Activated CD8-positive, alpha-beta T cell treated with anti-CD3 and anti-CD28 coated beads, Interleukin-2, amount 10 ng/mL, durations not matched to agents 7 days and 5 days (primary cell): ENCODE measurements around the gene ZNF552. TPM values are rescaled to one million over a fixed set of nuclear protein-coding genes. Genes with fewer than 3 reads are reported as not detected.
A peak's percentile ranks its signal among the peaks of the same experiment; 100 is the strongest.

ENCODE experiments used
- ATAC-seq: fragments of 150-1000 bp; cut with Tn5 transposase; one replicate; pipeline ENCODE4 v1.10.0; 2021; ENCODE audit warnings: moderate library complexity
- CTCF ChIA-PET: fragments of 350-600 bp; sonication (Branson Sonifier 250); formaldehyde crosslinking; loops from one replicate; lab custom pipeline; 2021; ENCODE audit warnings: antibody characterized with exemption; lab: Charles Lee
- POLR2A ChIA-PET: fragments of 350-600 bp; sonication (Branson Sonifier 250); formaldehyde crosslinking; loops from one replicate; lab custom pipeline; 2021; ENCODE audit warnings: antibody characterized with exemption; lab: Charles Lee
- DNase-seq: peaks from one replicate; pipeline ENCODE4 v3.0.0-alpha.2; 2020
- H3K27ac Mint-ChIP-seq: one replicate; pipeline ENCODE4 v1.8.0; 2021; ENCODE audit warnings: mild to moderate bottlenecking, mixed read lengths
- H3K27me3 Mint-ChIP-seq: one replicate; pipeline ENCODE4 v1.8.0; 2021; ENCODE audit warnings: low read depth, mixed read lengths
- H3K36me3 Mint-ChIP-seq: one replicate; pipeline ENCODE4 v1.8.0; 2021; ENCODE audit warnings: low read depth, mixed read lengths
- H3K4me1 Mint-ChIP-seq: one replicate; pipeline ENCODE4 v1.8.0; 2021; ENCODE audit warnings: low read depth, mixed read lengths
- H3K4me3 Mint-ChIP-seq: one replicate; pipeline ENCODE4 v1.8.0; 2021; ENCODE audit warnings: mild to moderate bottlenecking, mixed read lengths
- H3K9me3 Mint-ChIP-seq: one replicate; pipeline ENCODE4 v1.8.0; 2022; ENCODE audit warnings: mixed read lengths; ENCODE audit not compliant: insufficient read depth
- total RNA-seq, 2 experiments: library from RNA; stranded (reverse); gene quantifications; one replicate each; pipeline ENCODE4 v1.2.3, GENCODE V29; 2021

ZNF552 gene
- total RNA-seq, 2 experiments from 2014 or later = 7.1 to 9.7 TPM

DNA sequence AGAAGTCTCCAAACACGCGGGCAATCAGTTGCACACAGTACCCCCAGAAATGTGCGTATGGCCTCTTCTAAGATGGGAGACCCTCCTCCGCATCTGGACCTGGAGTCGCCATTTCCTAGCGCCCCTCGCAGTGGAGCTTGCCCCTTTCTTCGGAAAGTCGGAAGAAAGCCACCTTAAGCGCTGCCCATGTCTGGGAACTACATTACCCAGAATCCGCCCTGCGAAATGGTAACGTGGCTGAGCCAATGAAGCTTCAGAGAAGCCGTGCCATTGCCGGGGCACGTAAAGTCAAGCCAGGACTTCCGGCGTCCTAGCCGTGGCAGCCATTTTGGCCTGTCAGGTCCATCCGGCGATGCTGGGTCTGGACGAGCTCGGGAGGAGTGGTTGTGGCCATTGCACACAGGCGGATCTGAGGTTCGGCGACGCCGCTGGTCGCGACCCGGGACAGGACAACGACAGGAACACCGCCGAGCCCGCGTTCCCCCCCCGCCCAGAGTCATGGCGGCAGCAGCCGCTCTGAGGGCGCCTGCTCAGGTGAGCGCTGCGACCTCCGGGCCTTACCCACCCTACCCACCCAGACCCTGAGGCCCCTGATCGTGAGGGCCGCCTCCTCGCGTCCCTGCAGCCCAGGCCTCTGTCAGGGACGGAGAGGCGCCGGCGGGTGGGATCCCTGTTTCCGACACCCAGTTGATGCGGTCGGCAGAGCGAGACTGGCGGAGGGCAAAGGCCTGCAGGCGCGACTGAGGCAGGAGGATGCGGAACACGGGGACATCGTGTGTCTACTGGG is 45.2 kb downstream of the ZNF552 start, which contains the start of gene ZNF586:
TSS of gene ZNF586 (plus strand) at position 332 of the 787 bp plus-strand sequence. CDS start at position 499, 167 bp downstream.
- Mint-ChIP-seq H3K4me1 (peaks cover 37% of the 10 kb centered on the region), H3K9me3 (peaks cover 30% of the 10 kb centered on the region), H3K4me3 (peak within 1 kb of the TSS; percentile 92), H3K27me3 (no peaks in the 10 kb centered on the region), H3K27ac (peak within 1 kb of the TSS; percentile 97), H3K36me3 (peaks cover 62% of the 10 kb centered on the region)
- POLR2A ChIA-PET = interaction anchor here (0.8 to 1.7 kb wide), 3 partner anchors 22 to 81 kb away, joined by 3 to 9 read pairs (median 4); partner anchors contain the start of gene ZNF776
- DNase-seq (peak; percentile 94), ATAC-seq (peak; percentile 98)
- CTCF ChIA-PET = interaction anchor here (0.7 to 1.2 kb wide), 2 partner anchors 50 to 510 kb away, joined by 3 read pairs; no protein-coding TSS in a partner anchor

DNA sequence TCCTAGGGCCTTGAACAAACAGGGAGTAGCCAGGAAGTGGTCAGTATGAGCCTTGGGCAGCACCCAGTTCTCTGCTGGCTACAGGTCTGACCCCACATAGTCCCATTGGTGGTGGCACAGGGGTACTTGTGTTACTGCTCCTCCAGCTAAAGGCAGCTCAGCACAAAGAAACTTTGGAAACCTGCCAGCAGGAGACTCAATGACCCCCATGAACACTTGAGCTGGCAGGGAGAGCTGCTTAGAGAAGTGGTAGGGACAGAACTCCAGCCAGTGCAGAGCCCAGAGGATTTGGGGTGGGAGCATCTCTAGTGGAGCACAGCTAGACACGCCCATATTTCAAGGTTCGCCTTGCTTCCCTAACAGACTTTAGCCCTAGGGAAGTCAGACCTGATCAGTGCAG is 55.6 kb downstream of the ZNF552 start:
- peaks cover 19% of the 10 kb centered on the region for H3K9me3 Mint-ChIP-seq
- CTCF ChIA-PET = no interaction called here
- peaks cover 80% of the 10 kb centered on the region for H3K36me3 Mint-ChIP-seq
- H3K4me3 Mint-ChIP-seq = no peak overlapping the region
- ATAC-seq (no peak), DNase-seq (no peak)
- H3K4me1 Mint-ChIP-seq = no peaks in the 10 kb centered on the region
- H3K27me3 Mint-ChIP-seq = no peaks in the 10 kb centered on the region
- POLR2A ChIA-PET = no interaction called here
- H3K27ac Mint-ChIP-seq = no peak overlapping the region

DNA sequence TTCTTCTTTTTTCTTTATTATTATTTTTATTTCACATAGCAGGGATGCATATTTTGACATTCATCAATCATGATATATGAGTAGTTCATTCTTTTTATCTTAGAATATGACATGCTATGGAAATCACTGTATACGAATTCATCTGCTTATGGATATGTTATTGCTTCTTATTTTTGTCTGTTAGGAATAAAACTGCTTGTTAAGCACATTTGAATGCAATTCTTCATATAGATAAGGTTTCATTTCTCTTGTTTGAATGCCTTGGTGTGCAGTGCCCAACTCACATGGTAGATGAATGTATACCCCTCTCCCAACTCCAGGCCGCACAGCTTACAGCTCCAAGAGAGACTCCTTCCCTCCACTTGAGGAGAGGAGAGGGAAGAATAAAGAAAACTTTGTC is 56.8 kb downstream of the ZNF552 start:
- Mint-ChIP-seq H3K9me3 (peaks cover 20% of the 10 kb centered on the region), H3K27me3 (no peaks in the 10 kb centered on the region), H3K36me3 (peaks cover 83% of the 10 kb centered on the region), H3K4me1 (no peaks in the 10 kb centered on the region), H3K27ac (no peak overlapping the region), H3K4me3 (no peak overlapping the region)
- POLR2A ChIA-PET = no interaction called here
- CTCF ChIA-PET = no interaction called here
- no peak for DNase-seq
- no peak for ATAC-seq

Other genes starting within 250 kb of the ZNF552 start
- gene ZNF416, start 236.0 kb downstream of the ZNF552 start, total RNA-seq = 1 to 10 TPM; 5.4 to 5.5 TPM
- gene ZIK1, start 230.8 kb downstream of the ZNF552 start, total RNA-seq = 10 to 100 TPM; 12.1 to 12.4 TPM
- gene ZNF530, start 215.0 kb downstream of the ZNF552 start, total RNA-seq = 10 to 100 TPM; 10.7 to 10.8 TPM
- 10 to 100 TPM; 17.1 to 17.8 TPM for gene ZNF134, start 200.7 kb downstream of the ZNF552 start, total RNA-seq
- 10 to 100 TPM; 13.6 to 14.3 TPM for gene ZNF211, start 181.7 kb downstream of the ZNF552 start, total RNA-seq
- not detected for gene ZSCAN4, start 146.0 kb downstream of the ZNF552 start, total RNA-seq
- 10 to 100 TPM; 13.0 to 14.3 TPM for gene ZNF551, start 132.9 kb downstream of the ZNF552 start, total RNA-seq
- gene ZNF154, start 105.7 kb downstream of the ZNF552 start, total RNA-seq = 1 to 10 TPM; 3.0 to 3.1 TPM
- gene ZNF671, start 87.3 kb downstream of the ZNF552 start, total RNA-seq = 10 to 100 TPM; 12.1 to 13.0 TPM
- gene ZNF776, start 68.1 kb downstream of the ZNF552 start, total RNA-seq = 10 to 100 TPM; 15.7 to 16.6 TPM
- 10 to 100 TPM; 21.3 to 25.3 TPM for gene ZNF586, start 45.2 kb downstream of the ZNF552 start, total RNA-seq
- 10 to 100 TPM; 18.7 to 22.2 TPM for gene ZNF587B, start 15.4 kb upstream of the ZNF552 start, total RNA-seq
- gene ZNF587, start 34.9 kb upstream of the ZNF552 start, total RNA-seq = 10 to 100 TPM; 32.0 to 34.6 TPM
- gene ZNF814, start 74.1 kb upstream of the ZNF552 start, total RNA-seq = 10 to 100 TPM; 26.2 to 29.0 TPM
- gene ZNF417, start 101.7 kb upstream of the ZNF552 start, total RNA-seq = 10 to 100 TPM; 21.1 to 21.4 TPM
- 1 to 10 TPM; 4.2 to 6.2 TPM for gene ZNF418, start 120.5 kb upstream of the ZNF552 start, total RNA-seq
- gene ZNF256, start 132.8 kb upstream of the ZNF552 start, total RNA-seq = 1 to 10 TPM; 8.8 to 8.9 TPM
- under 1 TPM; 0.42 to 0.73 TPM for gene C19orf18, start 159.6 kb upstream of the ZNF552 start, total RNA-seq
- 10 to 100 TPM; 13.6 to 14.4 TPM for gene ZNF606, start 187.9 kb upstream of the ZNF552 start, total RNA-seq
- not detected for gene ZSCAN1, start 219.1 kb upstream of the ZNF552 start, total RNA-seq
- gene ZNF135, start 244.4 kb upstream of the ZNF552 start, total RNA-seq = 1 to 10 TPM; 1.2 to 1.3 TPM